Rectal smooth muscle tissue (tissue), 1 donor: ENCODE measurements around the gene CMSS1.

ENCODE experiments used
- H3K27ac ChIP-seq: one replicate; pipeline ENCODE4 v1.7.0; 2013; ENCODE audit warnings: low read depth, low read length, inconsistent platforms
- H3K27me3 ChIP-seq: one replicate; pipeline ENCODE4 v1.7.0; 2013; ENCODE audit warnings: low read length; ENCODE audit not compliant: control insufficient read depth, insufficient read depth
- H3K36me3 ChIP-seq: one replicate; pipeline ENCODE4 v1.7.0; 2013; ENCODE audit warnings: low read length; ENCODE audit not compliant: control insufficient read depth, insufficient read depth
- H3K4me1 ChIP-seq: one replicate; pipeline ENCODE4 v1.7.0; 2013; ENCODE audit warnings: low read length; ENCODE audit not compliant: control insufficient read depth, insufficient read depth
- H3K4me3 ChIP-seq: one replicate; pipeline ENCODE4 v1.7.0; 2013; ENCODE audit warnings: low read length
- H3K9ac ChIP-seq: one replicate; pipeline ENCODE4 v1.7.0; 2013; ENCODE audit warnings: low read length

Gene CMSS1

GRCh38 chr3:100030346-100030745 is 212.7 kb downstream of the CMSS1 start:
- H3K4me3 ChIP-seq: no peak overlapping the region
- H3K9ac ChIP-seq: no peak overlapping the region
- H3K36me3 ChIP-seq: no peaks in the 10 kb centered on the region
- H3K4me1 ChIP-seq: peaks cover 8% of the 10 kb centered on the region
- H3K27me3 ChIP-seq: no peaks in the 10 kb centered on the region
- no peak overlapping the region for H3K27ac ChIP-seq

GRCh38 chr3:100030914-100031425 is 213.3 kb downstream of the CMSS1 start:
- Histone ChIP-seq H3K27me3 (no peaks in the 10 kb centered on the region), H3K27ac (no peak overlapping the region), H3K4me1 (peaks cover 8% of the 10 kb centered on the region), H3K4me3 (no peak overlapping the region), H3K9ac (no peak overlapping the region), H3K36me3 (no peaks in the 10 kb centered on the region)

DNA sequence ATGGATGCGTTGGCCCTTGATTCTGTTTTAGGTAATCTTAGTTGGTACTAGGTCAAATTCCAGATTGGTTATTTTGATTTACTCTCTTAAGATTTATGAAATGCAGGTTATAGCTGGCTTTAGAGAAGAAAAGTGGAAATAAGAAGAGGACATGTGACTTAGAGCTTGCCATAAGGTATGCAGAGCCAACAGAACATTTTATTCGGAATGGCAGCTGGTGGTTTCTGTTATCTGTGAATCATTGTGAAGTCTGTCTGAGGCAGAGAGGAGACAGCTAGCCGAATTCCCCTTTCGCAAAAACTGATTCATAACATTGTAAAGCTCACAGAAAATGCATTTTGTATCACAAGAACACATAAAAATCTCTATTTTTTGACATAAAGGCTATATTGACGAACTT is 214.6 kb downstream of the CMSS1 start:
- Histone ChIP-seq H3K27me3 (no peaks in the 10 kb centered on the region), H3K36me3 (no peaks in the 10 kb centered on the region), H3K4me3 (no peak overlapping the region), H3K9ac (no peak overlapping the region), H3K4me1 (peaks cover 8% of the 10 kb centered on the region), H3K27ac (no peak overlapping the region)

DNA sequence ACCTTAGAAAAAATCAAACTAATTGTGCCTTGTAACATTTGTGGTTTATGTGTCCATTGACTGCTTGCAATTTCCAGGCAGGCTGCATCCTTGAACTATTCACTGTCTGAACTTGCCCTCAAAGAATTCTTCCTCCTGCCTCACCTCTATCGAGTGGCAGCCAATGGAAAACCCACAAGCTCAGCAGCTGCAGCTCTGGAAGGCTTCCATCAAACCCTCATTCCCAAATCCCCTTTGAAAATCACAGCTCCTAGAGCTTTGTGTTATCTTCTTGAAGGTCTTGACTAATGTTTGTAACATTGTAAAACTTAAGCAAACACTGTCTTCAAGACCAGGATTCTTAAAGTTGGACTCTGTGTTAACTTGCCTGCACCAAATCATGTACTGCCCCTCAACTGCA is 215.5 kb downstream of the CMSS1 start:
- Histone ChIP-seq H3K27me3 (no peaks in the 10 kb centered on the region), H3K4me3 (no peak overlapping the region), H3K27ac (no peak overlapping the region), H3K36me3 (no peaks in the 10 kb centered on the region), H3K9ac (no peak overlapping the region), H3K4me1 (peaks cover 8% of the 10 kb centered on the region)

GRCh38 chr3:100033903-100034471 is 216.3 kb downstream of the CMSS1 start:
- peaks cover 8% of the 10 kb centered on the region for H3K4me1 ChIP-seq
- H3K36me3 ChIP-seq: no peaks in the 10 kb centered on the region
- no peak overlapping the region for H3K9ac ChIP-seq
- no peak overlapping the region for H3K4me3 ChIP-seq
- no peaks in the 10 kb centered on the region for H3K27me3 ChIP-seq
- no peak overlapping the region for H3K27ac ChIP-seq

- Histone ChIP-seq H3K27me3 (no peaks in the 10 kb centered on the region), H3K36me3 (no peaks in the 10 kb centered on the region), H3K4me3 (no peak overlapping the region), H3K4me1 (peaks cover 32% of the 10 kb centered on the region), H3K9ac (no peak overlapping the region), H3K27ac (peak overlapping the region; percentile 96)
Measured at GRCh38 chr3:100039075-100039474, 221.4 kb downstream of the CMSS1 start.

DNA sequence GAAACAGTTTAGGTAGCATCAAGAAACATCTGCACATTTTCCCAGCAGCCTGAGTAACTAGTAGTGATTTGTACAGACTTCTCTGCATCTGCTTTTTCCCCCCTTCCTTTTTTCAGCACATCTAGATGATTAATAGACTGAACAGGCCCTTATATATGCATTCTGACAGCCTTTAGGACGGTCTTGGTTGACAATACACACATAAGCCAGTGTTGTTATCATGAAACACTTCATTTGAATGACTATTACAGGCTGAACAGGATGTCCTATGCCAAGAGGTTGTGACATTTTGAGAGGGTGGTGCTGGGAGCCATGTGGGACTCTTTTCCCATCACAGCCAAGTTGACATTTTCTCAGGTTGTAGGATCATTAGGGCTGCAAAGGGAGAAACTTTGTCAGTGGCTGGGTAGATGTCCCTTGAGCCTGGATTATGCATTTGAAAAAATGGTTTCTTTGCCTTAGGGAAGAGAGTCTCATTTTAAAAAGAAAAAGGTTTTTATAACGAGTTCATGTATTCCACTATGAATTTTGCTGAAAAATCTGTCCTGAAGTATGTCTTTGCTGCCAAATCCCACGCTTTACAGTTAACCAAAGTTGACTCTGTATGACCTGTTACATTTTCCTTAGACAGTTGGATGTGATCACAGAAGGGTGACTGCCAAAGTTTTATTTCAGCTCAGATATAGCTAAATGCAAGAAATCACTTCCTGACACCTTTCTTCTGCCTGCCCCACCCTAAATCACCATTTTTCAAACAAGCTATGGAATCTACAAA is 223.0 kb downstream of the CMSS1 start:
- no peak overlapping the region for H3K9ac ChIP-seq
- no peaks in the 10 kb centered on the region for H3K36me3 ChIP-seq
- peaks cover 35% of the 10 kb centered on the region for H3K4me1 ChIP-seq
- no peaks in the 10 kb centered on the region for H3K27me3 ChIP-seq
- H3K4me3 ChIP-seq: no peak overlapping the region
- H3K27ac ChIP-seq: peak overlapping the region; percentile 96

- Histone ChIP-seq H3K27ac (peak overlapping the region; percentile 96), H3K4me3 (no peak overlapping the region), H3K36me3 (no peaks in the 10 kb centered on the region), H3K9ac (no peak overlapping the region), H3K27me3 (no peaks in the 10 kb centered on the region), H3K4me1 (peaks cover 35% of the 10 kb centered on the region)
Measured at GRCh38 chr3:100041328-100041749, 223.7 kb downstream of the CMSS1 start.

GRCh38 chr3:100042166-100042981 is 224.7 kb downstream of the CMSS1 start:
- Histone ChIP-seq H3K4me1 (peaks cover 41% of the 10 kb centered on the region), H3K36me3 (no peaks in the 10 kb centered on the region), H3K27me3 (no peaks in the 10 kb centered on the region), H3K9ac (peak overlapping the region; percentile 1), H3K4me3 (no peak overlapping the region), H3K27ac (peak overlapping the region; percentile 96)

- Histone ChIP-seq H3K27ac (peak overlapping the region; percentile 96), H3K9ac (no peak overlapping the region), H3K36me3 (no peaks in the 10 kb centered on the region), H3K4me1 (peaks cover 50% of the 10 kb centered on the region), H3K27me3 (no peaks in the 10 kb centered on the region), H3K4me3 (no peak overlapping the region)
Measured at GRCh38 chr3:100043271-100043670, 225.6 kb downstream of the CMSS1 start.

DNA sequence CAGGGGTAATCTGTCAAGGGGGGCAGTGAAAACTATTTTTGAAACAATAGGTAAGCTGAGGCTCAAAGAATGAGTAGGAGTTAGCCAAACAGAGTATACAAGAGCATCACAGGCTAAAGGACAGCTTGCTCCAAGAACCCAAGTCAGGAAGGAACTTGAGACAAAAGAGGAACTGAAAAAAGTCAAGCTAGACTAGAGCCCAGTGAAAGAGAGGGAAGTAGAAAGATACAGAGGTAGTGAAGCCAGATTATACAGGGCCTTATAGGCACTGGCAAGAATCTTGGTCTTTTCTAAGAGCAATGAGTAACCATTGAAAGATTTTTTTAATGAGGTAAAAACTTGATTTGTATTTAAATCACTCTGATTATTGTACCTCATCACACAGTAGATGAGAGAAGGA is 226.7 kb downstream of the CMSS1 start:
- Histone ChIP-seq H3K4me1 (peaks cover 51% of the 10 kb centered on the region), H3K27ac (no peak overlapping the region)

GRCh38 chr3:100045696-100046095 is 228.0 kb downstream of the CMSS1 start:
- Histone ChIP-seq H3K4me1 (peaks cover 43% of the 10 kb centered on the region), H3K27ac (peak overlapping the region; percentile 70), H3K9ac (no peak overlapping the region), H3K36me3 (no peaks in the 10 kb centered on the region), H3K27me3 (no peaks in the 10 kb centered on the region), H3K4me3 (no peak overlapping the region)

More for the DNA sequence above, 226.7 kb downstream of the CMSS1 start:
- Histone ChIP-seq H3K27me3 (no peaks in the 10 kb centered on the region), H3K9ac (no peak overlapping the region), H3K36me3 (no peaks in the 10 kb centered on the region), H3K4me3 (no peak overlapping the region)
